Parathyroid adenoma (tissue), 2 donors: Measurements from ENCODE around the gene WWP2.

Source experiments
- H2AFZ ChIP-seq: fragments of 300-600 bp; sonication (generic); one replicate; pipeline ENCODE4 v1.7.0; 2017; ENCODE audit warnings: antibody characterized with exemption, mild to moderate bottlenecking
- H3K27ac ChIP-seq: fragments of 300-600 bp; sonication (generic); one replicate; pipeline ENCODE4 v1.7.0; 2017
- H3K27me3 ChIP-seq: fragments of 300-600 bp; sonication (generic); one replicate; pipeline ENCODE4 v1.7.0; 2017; ENCODE audit warnings: low read length; ENCODE audit not compliant: control insufficient read depth, insufficient read depth
- H3K36me3 ChIP-seq: fragments of 300-600 bp; sonication (generic); one replicate; pipeline ENCODE4 v1.7.0; 2017; ENCODE audit warnings: low read length; ENCODE audit not compliant: control insufficient read depth, insufficient read depth
- H3K4me1 ChIP-seq: fragments of 300-600 bp; sonication (generic); one replicate; pipeline ENCODE4 v1.7.0; 2017; ENCODE audit warnings: control low read depth
- H3K4me2 ChIP-seq: fragments of 300-600 bp; sonication (generic); one replicate; pipeline ENCODE4 v1.7.0; 2017; ENCODE audit warnings: low read length
- H3K4me3 ChIP-seq: fragments of 300-600 bp; sonication (generic); one replicate; pipeline ENCODE4 v1.7.0; 2017; ENCODE audit warnings: low read depth, low read length
- H3K79me2 ChIP-seq: fragments of 300-600 bp; sonication (generic); one replicate; pipeline ENCODE4 v1.7.0; 2017; ENCODE audit warnings: control low read depth
- H3K9ac ChIP-seq: fragments of 300-600 bp; sonication (generic); one replicate; pipeline ENCODE4 v1.7.0; 2017; ENCODE audit warnings: mild to moderate bottlenecking
- H3K9me3 ChIP-seq: fragments of 300-600 bp; sonication (generic); one replicate; pipeline ENCODE4 v1.7.0; 2017; ENCODE audit warnings: low read length; ENCODE audit not compliant: control insufficient read depth
- CTCF ChIP-seq: fragments of 300-600 bp; sonication (generic); IDR thresholded peaks from one replicate; pipeline ENCODE4 v1.7.0; 2017; ENCODE audit warnings: antibody characterized with exemption, mild to moderate bottlenecking
- donor health status: primary hyperparathyroidism.

WWP2 gene

GRCh38 chr16:69922200-69922599 lies 160.1 kb downstream of the WWP2 start:
- no peaks in the 10 kb centered on the region for H3K36me3 ChIP-seq
- no peaks in the 10 kb centered on the region for H3K9me3 ChIP-seq
- no peak overlapping the region for H3K9ac ChIP-seq
- H3K4me1 ChIP-seq, result no peaks in the 10 kb centered on the region
- H3K27ac ChIP-seq, result no peak overlapping the region
- H3K27me3 ChIP-seq, result no peaks in the 10 kb centered on the region
- H3K4me3 ChIP-seq, result no peak overlapping the region
- no peaks in the 10 kb centered on the region for H3K79me2 ChIP-seq
- no peak overlapping the region for H2AFZ ChIP-seq
- TF ChIP-seq CTCF, result no peak
- no peak overlapping the region for H3K4me2 ChIP-seq

- no peak overlapping the region for H3K9ac ChIP-seq
- H3K27me3 ChIP-seq, result no peaks in the 10 kb centered on the region
- H3K36me3 ChIP-seq, result no peaks in the 10 kb centered on the region
- H3K27ac ChIP-seq, result no peak overlapping the region
- no peak for TF ChIP-seq CTCF
- no peaks in the 10 kb centered on the region for H3K4me1 ChIP-seq
- no peak overlapping the region for H3K4me2 ChIP-seq
- H3K9me3 ChIP-seq, result no peaks in the 10 kb centered on the region
- H3K79me2 ChIP-seq, result no peaks in the 10 kb centered on the region
- no peak overlapping the region for H3K4me3 ChIP-seq
- no peak overlapping the region for H2AFZ ChIP-seq
These were observed 162.1 kb downstream of the WWP2 start for GRCh38 chr16:69924041-69924775.

GRCh38 chr16:69924777-69925191 lies 162.7 kb downstream of the WWP2 start:
- Histone ChIP-seq H3K36me3 (no peaks in the 10 kb centered on the region), H3K4me2 (no peak overlapping the region), H3K9ac (no peak overlapping the region), H3K79me2 (no peaks in the 10 kb centered on the region), H3K4me3 (no peak overlapping the region), H3K27ac (peak overlapping the region; percentile 24), H3K9me3 (no peaks in the 10 kb centered on the region), H3K4me1 (no peaks in the 10 kb centered on the region), H2AFZ (no peak overlapping the region), H3K27me3 (no peaks in the 10 kb centered on the region)
- no peak for TF ChIP-seq CTCF

- H2AFZ ChIP-seq, result no peak overlapping the region
- H3K4me3 ChIP-seq, result peak overlapping the region; percentile 24
- no peaks in the 10 kb centered on the region for H3K9me3 ChIP-seq
- no peak for TF ChIP-seq CTCF
- H3K9ac ChIP-seq, result no peak overlapping the region
- no peaks in the 10 kb centered on the region for H3K79me2 ChIP-seq
- H3K27me3 ChIP-seq, result no peaks in the 10 kb centered on the region
- no peaks in the 10 kb centered on the region for H3K36me3 ChIP-seq
- peak overlapping the region; percentile 24 for H3K27ac ChIP-seq
- no peak overlapping the region for H3K4me2 ChIP-seq
- H3K4me1 ChIP-seq, result no peaks in the 10 kb centered on the region
These were observed 163.2 kb downstream of the WWP2 start for GRCh38 chr16:69925311-69925710.

GRCh38 chr16:69926241-69926640 lies 164.1 kb downstream of the WWP2 start:
- H3K4me1 ChIP-seq, result no peaks in the 10 kb centered on the region
- H3K27ac ChIP-seq, result no peak overlapping the region
- no peaks in the 10 kb centered on the region for H3K27me3 ChIP-seq
- H3K4me3 ChIP-seq, result no peak overlapping the region
- no peaks in the 10 kb centered on the region for H3K9me3 ChIP-seq
- no peaks in the 10 kb centered on the region for H3K79me2 ChIP-seq
- no peak overlapping the region for H2AFZ ChIP-seq
- no peak overlapping the region for H3K4me2 ChIP-seq
- no peak overlapping the region for H3K9ac ChIP-seq
- no peak for TF ChIP-seq CTCF
- no peaks in the 10 kb centered on the region for H3K36me3 ChIP-seq
